ENCODE measurements around the gene EZH2.

The EZH2 gene

DNA sequence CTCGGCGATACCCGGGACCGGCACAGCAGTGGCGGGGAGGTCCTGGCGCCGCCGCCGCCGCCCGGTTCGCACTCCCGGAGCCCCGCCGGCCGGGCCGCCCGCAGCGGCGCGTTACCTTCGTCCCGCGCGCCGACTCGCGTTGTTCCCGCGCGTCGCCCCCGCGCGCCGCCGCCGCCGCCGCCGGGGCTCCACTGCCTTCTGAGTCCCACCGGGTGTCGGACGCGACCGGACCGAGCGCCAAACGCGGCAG, at the start of gene EZH2:
Gene EZH2, minus strand, starts transcription at position 243 of the 250 bp plus-strand sequence. CDS start 36,993 bp downstream, outside the sequence.
- TF ChIP-seq GATA3 (IDR thresholded peaks at IDR 0.05; ENCODE audit: low read depth, low read length) = no peak
- TF ChIP-seq GATA2 (IDR thresholded peaks at IDR 0.05; ENCODE audit: low read depth, low read length) = no peak

DNA sequence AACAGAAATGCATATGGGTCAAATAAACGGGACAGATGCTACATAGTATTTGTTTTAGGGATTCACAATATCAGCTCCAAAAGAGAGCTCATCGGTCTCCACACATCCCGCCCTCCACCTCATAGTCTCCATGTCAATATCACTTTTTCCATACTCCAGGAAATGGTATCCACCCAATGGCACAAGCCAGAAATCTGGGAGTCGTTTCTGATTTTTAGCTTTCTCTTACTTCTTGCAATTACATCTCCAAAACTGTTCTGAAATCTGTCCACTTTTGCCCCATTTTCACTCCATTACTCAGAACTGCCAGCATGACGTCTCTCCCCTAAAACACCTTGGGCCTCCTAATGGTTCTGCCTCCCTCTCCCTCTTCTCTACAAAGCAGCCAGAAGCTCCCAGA, 47.4 kb upstream of the EZH2 start:
- TF ChIP-seq GATA2 (IDR thresholded peaks at IDR 0.05; ENCODE audit: low read depth, low read length) (no peak), GATA3 (IDR thresholded peaks at IDR 0.05; ENCODE audit: low read depth, low read length) (no peak)

DNA sequence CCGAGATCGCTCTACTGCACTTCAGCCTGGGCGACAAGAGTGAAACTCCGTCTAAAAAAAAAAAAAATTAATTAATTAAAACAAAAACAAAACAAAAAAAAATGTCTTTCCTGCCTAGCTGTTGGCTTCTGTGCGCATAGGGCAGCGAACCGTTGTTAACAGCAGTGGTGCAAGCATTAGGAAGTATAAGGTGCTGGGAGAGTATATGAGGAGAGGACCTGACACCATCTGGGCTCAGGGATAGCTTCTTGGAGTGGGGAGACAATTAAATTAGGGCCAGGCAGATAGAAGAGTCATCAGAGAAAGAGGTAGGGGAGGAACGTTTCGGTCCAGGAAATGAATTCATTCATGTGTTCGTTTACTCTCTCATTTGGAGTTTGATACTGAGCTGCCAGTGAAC, 46.2 kb upstream of the EZH2 start:
- no peak for TF ChIP-seq GATA3 (IDR thresholded peaks at IDR 0.05; ENCODE audit: low read depth, low read length)
- TF ChIP-seq GATA2 (IDR thresholded peaks at IDR 0.05; ENCODE audit: low read depth, low read length) = no peak

DNA sequence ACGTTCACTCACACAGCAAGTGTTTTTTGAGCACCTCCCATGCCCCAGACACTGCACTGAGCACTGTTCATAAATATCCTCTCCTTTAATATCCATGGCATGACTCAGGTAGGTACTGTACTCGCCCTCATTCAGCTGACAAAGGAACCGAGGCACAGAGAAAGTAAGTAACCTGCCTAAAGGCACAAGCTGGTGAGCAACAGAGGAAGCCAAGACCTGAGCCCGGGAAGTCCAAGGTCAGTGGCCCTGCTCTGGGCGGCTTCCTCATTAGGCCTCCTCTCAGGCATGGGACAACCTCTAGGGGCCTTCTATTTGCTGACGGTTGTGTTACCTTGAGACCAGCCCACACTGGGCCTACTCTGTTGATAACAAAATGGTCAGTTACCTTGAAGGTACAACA, 45.1 kb upstream of the EZH2 start:
- TF ChIP-seq GATA3 (IDR thresholded peaks at IDR 0.05; ENCODE audit: low read depth, low read length) = no peak
- no peak for TF ChIP-seq GATA2 (IDR thresholded peaks at IDR 0.05; ENCODE audit: low read depth, low read length)

DNA sequence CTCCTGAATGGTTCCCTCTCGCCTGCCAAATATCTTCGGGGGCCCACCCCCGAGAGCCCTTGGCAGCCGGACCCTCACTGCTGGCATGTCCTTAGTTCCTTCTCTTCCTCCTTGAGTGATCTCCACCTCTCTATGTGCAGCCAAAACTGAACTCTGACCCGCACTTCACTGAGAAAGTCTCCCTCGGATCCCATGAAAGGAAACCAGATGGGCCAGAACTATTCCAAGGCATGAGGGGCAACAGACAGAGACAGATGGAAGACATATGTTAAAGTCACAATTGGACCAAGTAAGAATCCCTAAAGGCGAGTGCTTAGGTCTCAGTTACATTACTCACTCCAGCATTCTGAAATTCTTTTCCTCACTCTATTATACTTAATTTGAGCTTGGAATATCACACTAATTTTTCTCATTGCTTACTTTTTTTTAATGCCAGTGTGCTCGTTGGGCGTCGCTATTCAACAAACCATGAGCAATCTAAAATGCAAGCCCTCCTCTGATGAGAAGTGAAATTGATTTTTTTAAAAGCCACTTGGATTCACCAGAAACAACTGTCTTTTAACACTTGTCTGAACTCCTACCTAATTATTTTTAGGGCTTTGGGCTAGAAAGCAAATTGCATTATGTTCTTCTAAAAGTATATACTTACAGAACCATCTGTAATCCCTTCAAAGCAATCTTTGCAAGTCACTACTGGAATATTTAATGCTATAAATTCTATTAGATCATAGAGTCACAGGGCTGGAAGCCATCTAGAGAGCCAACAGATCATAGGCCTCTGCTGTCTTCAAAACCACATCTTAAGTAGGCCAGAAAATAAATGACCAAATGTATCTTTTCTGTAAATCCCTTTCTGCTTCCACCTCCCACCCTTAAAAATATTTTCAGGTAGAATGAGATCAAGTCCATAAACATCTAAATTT, 43.3 kb upstream of the EZH2 start:
- TF ChIP-seq GATA3 (IDR thresholded peaks at IDR 0.05; ENCODE audit: low read depth, low read length) (no peak), GATA2 (IDR thresholded peaks at IDR 0.05; ENCODE audit: low read depth, low read length) (no peak)

DNA sequence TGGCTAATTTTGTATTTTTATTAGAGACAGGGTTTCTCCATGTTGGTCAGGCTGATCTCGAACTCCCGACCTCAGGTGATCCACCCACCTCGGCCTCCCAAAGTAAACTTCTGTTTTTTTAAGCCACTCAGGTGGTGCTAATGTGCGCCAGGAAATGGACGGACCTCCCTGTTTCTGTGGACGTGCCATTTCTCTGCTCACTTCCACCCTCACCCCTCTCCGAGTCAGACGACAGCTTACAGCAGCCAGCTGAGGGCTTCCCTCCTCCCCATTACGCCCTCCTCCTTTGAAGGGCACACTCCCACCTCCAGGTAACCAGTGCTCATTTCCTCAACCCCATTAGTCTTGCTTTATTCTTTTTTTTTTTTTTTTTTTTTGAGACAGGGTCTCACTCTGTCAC, 41.7 kb upstream of the EZH2 start:
- TF ChIP-seq GATA2 (IDR thresholded peaks at IDR 0.05; ENCODE audit: low read depth, low read length) (no peak), GATA3 (IDR thresholded peaks at IDR 0.05; ENCODE audit: low read depth, low read length) (no peak)

DNA sequence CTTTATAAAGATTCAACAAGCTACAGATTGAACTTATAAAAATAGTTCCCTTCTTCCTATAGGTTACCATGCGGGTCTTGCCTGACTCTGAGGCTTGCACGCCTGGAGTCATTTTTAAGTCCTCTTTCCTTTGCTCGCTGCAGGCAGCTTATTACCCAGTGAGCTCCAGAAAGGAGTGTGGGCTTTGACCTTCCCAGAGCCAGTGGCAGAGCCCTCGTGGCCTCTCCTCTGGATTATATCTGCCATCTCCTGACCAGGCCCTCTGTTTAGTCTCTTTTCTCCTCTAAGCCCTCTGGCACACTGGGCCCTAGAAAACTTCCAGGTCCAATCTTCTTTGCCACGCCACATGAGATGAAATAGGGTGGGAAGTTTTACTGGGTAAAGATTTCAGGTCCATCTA, 39.9 kb upstream of the EZH2 start:
- no peak for TF ChIP-seq GATA3 (IDR thresholded peaks at IDR 0.05; ENCODE audit: low read depth, low read length)

DNA sequence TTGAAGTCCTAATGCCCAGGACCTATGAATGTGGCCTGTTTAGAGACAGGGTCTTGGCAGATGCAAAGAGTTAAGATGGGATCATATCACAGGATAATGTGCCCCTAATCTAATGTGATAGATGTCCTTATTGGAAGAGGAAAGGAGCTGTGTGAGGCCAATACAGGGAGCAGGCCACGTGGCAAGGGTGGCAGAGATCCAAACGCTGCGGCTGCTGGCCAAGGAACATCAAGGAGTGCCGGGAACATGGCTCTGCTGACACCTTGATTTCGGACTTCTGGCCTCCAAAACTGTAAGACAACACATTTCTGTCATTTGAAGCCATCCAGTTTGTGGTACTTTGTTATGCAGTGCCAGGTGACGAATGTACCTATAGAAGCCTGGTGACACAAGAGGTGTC, 37.7 kb upstream of the EZH2 start:
- TF ChIP-seq GATA3 (IDR thresholded peaks at IDR 0.05; ENCODE audit: low read depth, low read length) (no peak), GATA2 (IDR thresholded peaks at IDR 0.05; ENCODE audit: low read depth, low read length) (no peak)

DNA sequence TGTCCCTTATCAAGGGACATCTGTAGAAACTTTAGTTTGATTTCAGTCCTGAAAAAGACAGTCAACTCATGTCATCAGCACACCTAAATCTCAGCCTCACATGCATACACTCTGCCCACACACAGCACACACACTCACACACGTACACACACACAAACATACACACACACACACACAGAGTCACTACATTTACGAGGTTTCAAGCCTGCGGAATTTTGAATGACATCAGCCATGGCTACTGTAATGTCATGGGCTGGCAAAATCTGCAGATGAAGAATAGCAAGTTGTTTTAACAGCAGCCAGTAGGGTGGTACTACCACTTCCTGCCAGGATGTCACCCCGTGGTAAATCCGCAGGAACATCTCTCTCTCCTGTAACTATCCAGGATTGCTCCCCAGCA, 37.1 kb upstream of the EZH2 start:
- TF ChIP-seq GATA3 (IDR thresholded peaks at IDR 0.05; ENCODE audit: low read depth, low read length) = no peak
- no peak for TF ChIP-seq GATA2 (IDR thresholded peaks at IDR 0.05; ENCODE audit: low read depth, low read length)

DNA sequence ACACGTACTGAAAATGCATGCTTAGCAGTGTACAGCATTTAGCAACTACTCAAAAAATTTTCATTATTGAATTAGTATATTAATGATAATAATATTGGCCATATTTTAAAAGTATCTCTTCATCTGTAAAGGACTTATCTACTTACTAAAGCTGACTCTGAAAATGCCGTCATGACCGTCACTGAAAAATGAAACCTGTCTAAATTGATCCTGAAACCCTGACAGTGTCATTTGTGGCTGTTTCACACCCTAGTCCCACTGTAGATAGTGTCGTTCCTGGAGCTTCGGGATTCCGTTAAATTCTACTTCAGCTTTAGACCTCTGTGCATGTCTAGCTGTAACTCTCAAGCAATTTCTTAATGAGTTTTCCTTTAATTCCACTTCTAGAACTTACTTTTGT, 35.8 kb upstream of the EZH2 start:
- TF ChIP-seq GATA3 (IDR thresholded peaks at IDR 0.05; ENCODE audit: low read depth, low read length) (no peak), GATA2 (IDR thresholded peaks at IDR 0.05; ENCODE audit: low read depth, low read length) (no peak)

DNA sequence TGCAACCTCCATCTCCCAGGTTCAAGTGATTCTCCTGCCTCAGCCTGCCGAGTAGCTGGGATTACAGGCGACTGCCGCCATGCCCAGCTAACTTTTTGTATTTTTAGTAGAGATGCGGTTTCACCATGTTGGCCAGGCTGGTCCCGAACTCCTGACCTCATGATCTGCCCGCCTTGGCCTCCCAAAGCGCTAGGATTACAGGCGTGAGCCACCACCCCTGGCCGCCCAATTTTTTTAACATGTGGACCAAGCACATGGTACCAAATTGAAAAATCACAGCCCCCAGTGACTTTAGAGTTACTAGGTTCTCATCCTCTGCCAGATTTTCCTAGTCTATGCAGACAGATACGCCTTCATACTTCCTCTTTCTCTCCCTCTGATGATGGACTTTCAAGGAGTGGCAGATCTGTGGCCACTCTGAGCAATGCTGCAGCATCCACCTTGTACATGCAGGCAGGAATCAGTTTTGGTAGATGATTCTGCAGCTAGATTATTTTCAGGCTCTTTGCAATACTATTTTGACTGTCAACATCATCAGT, 34.0 kb upstream of the EZH2 start:
- no peak for TF ChIP-seq GATA2 (IDR thresholded peaks at IDR 0.05; ENCODE audit: low read depth, low read length)
- no peak for TF ChIP-seq GATA3 (IDR thresholded peaks at IDR 0.05; ENCODE audit: low read depth, low read length)

DNA sequence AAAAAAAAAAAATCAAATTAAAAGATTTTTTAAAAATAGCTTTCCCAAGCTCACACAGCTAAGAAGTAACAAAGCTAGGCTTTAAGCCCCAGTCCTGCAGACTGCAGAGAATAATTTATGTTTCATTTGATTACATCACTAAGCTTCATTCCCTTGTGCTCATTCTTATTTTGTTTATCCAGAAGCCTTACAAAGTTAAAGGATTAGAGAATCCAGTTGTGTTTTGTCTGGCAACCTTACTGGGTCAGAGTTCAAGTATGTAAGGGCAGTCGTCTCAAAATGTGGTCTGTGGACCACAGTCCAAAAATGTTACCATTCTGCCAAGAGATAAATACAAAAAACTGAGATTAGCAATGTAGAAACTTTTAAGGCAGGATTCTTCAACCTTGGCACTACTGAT, 32.1 kb upstream of the EZH2 start:
- no peak for TF ChIP-seq GATA3 (IDR thresholded peaks at IDR 0.05; ENCODE audit: low read depth, low read length)
- no peak for TF ChIP-seq GATA2 (IDR thresholded peaks at IDR 0.05; ENCODE audit: low read depth, low read length)

DNA sequence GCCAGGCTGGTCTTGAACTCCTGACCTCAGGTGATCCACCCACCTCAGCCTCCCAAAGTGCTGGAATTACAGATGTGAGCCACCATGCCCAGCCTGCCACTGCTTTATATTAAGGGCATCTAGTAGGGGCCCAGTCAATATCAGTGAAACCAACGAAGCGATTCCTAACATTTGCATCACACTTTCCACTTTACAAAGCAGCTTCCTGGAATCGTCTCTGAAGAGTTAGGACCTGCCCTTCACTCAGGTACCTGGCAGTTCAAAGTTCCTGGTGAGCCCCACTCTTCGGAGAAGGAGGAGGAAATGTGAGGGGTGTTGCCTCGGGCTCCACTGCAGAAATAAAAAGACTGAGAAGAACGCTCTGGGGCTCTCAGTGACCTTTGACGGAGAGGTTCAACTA, 31.1 kb upstream of the EZH2 start:
- no peak for TF ChIP-seq GATA2 (IDR thresholded peaks at IDR 0.05; ENCODE audit: low read depth, low read length)

DNA sequence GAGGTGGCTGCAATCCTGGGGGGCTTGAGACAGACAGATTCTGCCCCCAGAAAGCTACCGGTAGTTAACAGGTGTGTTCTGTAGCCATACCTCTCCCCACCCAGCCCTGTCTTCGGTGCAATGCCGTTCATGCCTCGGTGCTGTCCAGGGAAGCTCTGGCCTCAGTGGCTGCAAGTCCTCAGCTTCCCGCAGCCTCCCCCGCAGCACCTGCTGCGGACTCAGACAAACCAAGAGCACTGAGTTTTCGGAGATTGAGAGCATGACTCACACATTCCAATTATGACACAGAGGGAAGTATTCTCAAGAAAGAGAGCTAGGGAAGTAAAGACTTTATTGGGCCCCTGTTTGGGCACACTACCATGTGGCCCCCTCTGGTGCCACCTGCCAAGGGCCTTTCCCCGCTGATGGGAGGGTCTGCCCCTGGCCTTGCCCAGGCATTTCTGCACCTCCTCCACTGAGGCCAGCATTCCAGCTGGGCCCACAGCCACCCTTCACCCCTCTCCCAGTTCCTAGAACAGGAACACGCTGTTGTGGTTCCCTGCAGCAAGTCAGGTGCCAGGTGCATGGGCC, 30.2 kb upstream of the EZH2 start:
- TF ChIP-seq GATA2 (IDR thresholded peaks at IDR 0.05; ENCODE audit: low read depth, low read length) (no peak), GATA3 (IDR thresholded peaks at IDR 0.05; ENCODE audit: low read depth, low read length) (no peak)

DNA sequence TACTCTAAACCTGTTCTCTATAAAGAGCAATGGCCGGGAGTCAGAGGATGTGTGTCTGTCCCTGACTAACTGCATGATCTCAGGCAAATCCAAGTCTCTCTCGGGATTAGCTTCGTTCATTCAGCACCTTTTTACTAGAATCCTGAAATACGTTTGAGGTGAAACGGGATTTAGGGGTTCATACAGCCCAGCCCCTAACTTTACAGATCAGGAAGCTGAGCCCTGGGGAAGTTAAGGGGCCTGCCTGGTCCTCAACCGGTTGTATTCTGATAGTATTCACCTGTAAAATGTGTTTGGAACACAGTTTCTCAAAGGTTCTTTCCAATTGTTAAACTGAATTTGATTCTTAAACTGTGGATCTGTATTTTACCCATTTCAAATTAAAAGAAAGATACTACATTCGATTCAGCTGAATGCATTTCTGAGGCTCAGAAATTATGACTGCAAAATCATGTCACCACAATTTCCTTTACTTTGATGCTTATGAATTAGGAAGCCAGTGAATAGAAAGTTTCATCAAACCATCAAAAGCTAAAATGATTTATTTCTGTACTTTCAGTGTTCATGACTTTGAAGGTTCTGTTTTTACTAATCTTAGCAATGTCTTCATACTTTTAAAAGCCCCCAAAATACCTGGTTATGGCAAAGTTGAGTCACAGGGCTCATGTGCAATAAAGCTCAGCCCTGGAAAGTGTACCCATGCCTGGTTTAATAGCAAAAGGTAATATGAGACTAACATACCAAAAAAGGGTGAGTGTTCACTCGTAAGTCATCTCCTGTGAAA, 28.9 kb upstream of the EZH2 start:
- TF ChIP-seq GATA2 (IDR thresholded peaks at IDR 0.05; ENCODE audit: low read depth, low read length) (no peak), GATA3 (IDR thresholded peaks at IDR 0.05; ENCODE audit: low read depth, low read length) (no peak)

Data from SH-SY5Y (cell line).